Measurements from ENCODE around the gene ANO8.

The ANO8 gene

DNA sequence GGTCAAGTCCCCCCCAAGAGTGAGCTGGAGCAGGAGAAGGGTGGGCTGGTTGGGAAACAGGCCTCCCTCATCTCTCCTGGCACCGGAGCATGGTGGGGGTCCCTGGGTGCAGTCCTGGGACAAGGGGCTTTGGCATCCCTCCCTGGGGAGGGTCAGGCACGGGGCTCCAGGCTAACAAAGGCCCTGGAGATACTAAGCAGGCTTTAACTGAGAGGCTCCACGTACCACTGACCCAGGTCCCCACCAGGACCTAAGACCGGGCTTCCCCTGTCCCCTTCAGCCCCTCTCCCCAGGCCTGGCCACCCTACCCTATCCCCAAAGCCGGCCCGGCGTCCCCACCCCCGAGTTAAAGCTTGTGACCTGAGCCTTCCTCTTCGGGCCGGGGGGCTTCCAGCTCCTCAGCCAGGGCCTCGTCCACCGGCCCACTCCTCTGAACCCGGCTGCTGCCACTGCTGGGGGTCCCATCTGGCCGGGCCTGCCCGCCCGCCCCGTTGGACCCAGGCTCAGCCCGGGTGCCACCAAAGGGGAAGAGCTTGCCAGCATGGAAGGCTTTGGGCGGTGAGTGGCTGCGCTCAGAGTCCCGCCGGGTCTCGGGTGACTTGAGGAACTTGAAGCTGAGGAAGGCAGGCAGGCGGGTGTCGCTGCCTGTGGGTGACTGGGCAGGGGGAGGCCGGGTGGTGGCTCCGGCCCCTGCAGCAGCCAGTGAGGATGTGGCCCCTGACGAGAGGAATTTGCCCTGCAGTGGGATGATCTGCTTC lies 10.1 kb downstream of the ANO8 start:
- TF ChIP-seq, protein P1, sequence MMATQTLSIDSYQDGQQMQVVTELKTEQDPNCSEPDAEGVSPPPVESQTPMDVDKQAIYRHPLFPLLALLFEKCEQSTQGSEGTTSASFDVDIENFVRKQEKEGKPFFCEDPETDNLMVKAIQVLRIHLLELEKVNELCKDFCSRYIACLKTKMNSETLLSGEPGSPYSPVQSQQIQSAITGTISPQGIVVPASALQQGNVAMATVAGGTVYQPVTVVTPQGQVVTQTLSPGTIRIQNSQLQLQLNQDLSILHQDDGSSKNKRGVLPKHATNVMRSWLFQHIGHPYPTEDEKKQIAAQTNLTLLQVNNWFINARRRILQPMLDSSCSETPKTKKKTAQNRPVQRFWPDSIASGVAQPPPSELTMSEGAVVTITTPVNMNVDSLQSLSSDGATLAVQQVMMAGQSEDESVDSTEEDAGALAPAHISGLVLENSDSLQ (IDR thresholded peaks at IDR 0.05): no peak
- TF ChIP-seq SP1 (IDR thresholded peaks at IDR 0.05) (no peak), FOXA1 (IDR thresholded peaks at IDR 0.05) (no peak), TARDBP (IDR thresholded peaks at IDR 0.05) (no peak), ARNT (IDR thresholded peaks at IDR 0.05) (no peak), CTBP1 (IDR thresholded peaks at IDR 0.05; ENCODE audit: borderline replicate concordance) (no peak), SUZ12 (IDR thresholded peaks at IDR 0.05) (no peak), L3MBTL2 (conservative IDR thresholded peaks at IDR 0.05) (no peak), ELF4 (IDR thresholded peaks at IDR 0.05) (no peak), NFRKB (IDR thresholded peaks at IDR 0.05) (no peak), HDGF (IDR thresholded peaks at IDR 0.05; ENCODE audit: borderline replicate concordance) (no peak), FOXK2 (IDR thresholded peaks at IDR 0.05) (no peak), LEF1 (IDR thresholded peaks at IDR 0.05; ENCODE audit: borderline replicate concordance) (no peak), ZNF384 (IDR thresholded peaks at IDR 0.05) (no peak), FOXM1 (IDR thresholded peaks at IDR 0.05; ENCODE audit: borderline replicate concordance) (no peak), BHLHE40 (IDR thresholded peaks at IDR 0.05; ENCODE audit: borderline replicate concordance) (no peak)
- ChIA-PET CTCF (no interaction called here), POLR2A (interaction anchor here (0.8 to 1.6 kb wide), 2 partner anchors 9 to 15 kb away, joined by 3 to 5 read pairs; partner anchors contain the start of gene DDA1)
- no peak for DNase-seq (ENCODE audit: extremely low spot score)

DNA sequence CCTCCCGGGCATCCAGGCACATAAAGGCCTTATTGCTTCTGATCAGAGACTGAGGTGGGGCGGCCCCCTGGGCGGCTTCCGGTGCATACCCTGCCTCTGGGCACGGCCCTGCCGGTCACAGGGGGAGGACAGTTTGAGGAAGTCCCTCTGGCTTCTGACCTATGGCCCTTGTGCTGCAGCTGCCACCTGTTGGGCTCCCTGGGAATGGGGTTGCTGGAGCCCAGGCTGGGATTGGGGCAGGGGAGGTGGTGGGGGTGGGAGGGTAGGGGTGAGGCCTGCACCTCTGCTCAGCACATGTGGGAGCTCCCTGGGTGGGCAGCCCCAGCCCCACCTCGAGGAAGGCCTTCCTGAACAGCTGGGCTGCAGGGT lies 10.7 kb downstream of the ANO8 start:
- CTCF ChIA-PET: no interaction called here
- no peak for DNase-seq (ENCODE audit: extremely low spot score)
- TF ChIP-seq FOXM1 (IDR thresholded peaks at IDR 0.05; ENCODE audit: borderline replicate concordance) (no peak), FOXK2 (IDR thresholded peaks at IDR 0.05) (no peak), HDGF (IDR thresholded peaks at IDR 0.05; ENCODE audit: borderline replicate concordance) (no peak), FOXA1 (IDR thresholded peaks at IDR 0.05) (no peak), TARDBP (IDR thresholded peaks at IDR 0.05) (no peak), SUZ12 (IDR thresholded peaks at IDR 0.05) (no peak), ELF4 (IDR thresholded peaks at IDR 0.05) (no peak), L3MBTL2 (conservative IDR thresholded peaks at IDR 0.05) (no peak), SP1 (IDR thresholded peaks at IDR 0.05) (no peak), NFRKB (IDR thresholded peaks at IDR 0.05) (no peak), BHLHE40 (IDR thresholded peaks at IDR 0.05; ENCODE audit: borderline replicate concordance) (no peak), CTBP1 (IDR thresholded peaks at IDR 0.05; ENCODE audit: borderline replicate concordance) (no peak), ZNF384 (IDR thresholded peaks at IDR 0.05) (no peak), ARNT (IDR thresholded peaks at IDR 0.05) (no peak)
- TF ChIP-seq, protein P1 (IDR thresholded peaks at IDR 0.05): no peak
- POLR2A ChIA-PET: interaction anchor here (1.6 kb wide), 1 partner anchor 15 kb away, joined by 5 read pairs; the partner anchor contains the start of gene DDA1

DNA sequence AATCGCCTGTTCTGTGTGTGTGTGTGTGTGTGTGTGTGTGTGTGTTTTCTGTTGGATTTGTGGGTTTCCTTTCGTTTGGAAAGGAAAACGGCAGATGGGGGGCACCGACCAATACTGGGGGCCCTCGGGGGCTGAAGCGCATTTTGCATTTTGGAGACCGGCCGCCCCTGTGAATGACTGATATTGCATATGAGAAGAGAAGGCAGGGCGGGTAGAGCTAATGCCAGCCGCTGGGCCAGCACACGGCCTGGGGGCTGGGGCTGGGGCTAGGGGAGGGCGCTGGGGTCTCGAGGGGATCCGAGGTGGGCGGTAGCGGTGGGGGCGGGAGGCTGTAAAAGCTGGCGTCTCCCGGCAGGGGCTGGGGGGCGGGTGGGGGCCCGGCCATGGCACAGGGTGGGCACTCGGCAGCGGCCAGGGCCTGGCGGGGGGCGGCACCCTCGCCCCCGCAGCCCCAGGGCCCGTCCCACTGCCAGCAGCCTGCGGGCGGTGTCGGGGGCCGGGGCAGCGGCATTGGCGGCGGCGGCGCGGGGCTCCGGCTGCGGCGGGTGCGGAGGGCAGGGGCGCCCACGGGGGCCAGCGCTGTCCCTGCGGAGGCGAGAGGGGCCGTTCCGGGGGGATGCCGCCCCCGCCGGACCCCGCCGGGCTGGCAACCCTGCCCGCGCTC lies 11.2 kb downstream of the ANO8 start:
- POLR2A ChIA-PET: interaction anchor here (1.6 to 1.7 kb wide), 2 partner anchors 9 to 14 kb away, joined by 5 to 8 read pairs; partner anchors contain the start of gene DDA1
- CTCF ChIA-PET: no interaction called here
- no peak for DNase-seq (ENCODE audit: extremely low spot score)
- TF ChIP-seq, protein P1 (IDR thresholded peaks at IDR 0.05): no peak
- no peak for TF ChIP-seq ARNT (IDR thresholded peaks at IDR 0.05)
- no peak for TF ChIP-seq FOXA1 (IDR thresholded peaks at IDR 0.05)
- TF ChIP-seq ZNF384 (IDR thresholded peaks at IDR 0.05): no peak
- TF ChIP-seq CTBP1 (IDR thresholded peaks at IDR 0.05; ENCODE audit: borderline replicate concordance): no peak
- no peak for TF ChIP-seq FOXM1 (IDR thresholded peaks at IDR 0.05; ENCODE audit: borderline replicate concordance)
- no peak for TF ChIP-seq HDGF (IDR thresholded peaks at IDR 0.05; ENCODE audit: borderline replicate concordance)
- TF ChIP-seq NFRKB (IDR thresholded peaks at IDR 0.05): no peak
- TF ChIP-seq ELF4 (IDR thresholded peaks at IDR 0.05): no peak
- no peak for TF ChIP-seq BHLHE40 (IDR thresholded peaks at IDR 0.05; ENCODE audit: borderline replicate concordance)
- TF ChIP-seq L3MBTL2 (conservative IDR thresholded peaks at IDR 0.05): no peak
- TF ChIP-seq TARDBP (IDR thresholded peaks at IDR 0.05): no peak

DNA sequence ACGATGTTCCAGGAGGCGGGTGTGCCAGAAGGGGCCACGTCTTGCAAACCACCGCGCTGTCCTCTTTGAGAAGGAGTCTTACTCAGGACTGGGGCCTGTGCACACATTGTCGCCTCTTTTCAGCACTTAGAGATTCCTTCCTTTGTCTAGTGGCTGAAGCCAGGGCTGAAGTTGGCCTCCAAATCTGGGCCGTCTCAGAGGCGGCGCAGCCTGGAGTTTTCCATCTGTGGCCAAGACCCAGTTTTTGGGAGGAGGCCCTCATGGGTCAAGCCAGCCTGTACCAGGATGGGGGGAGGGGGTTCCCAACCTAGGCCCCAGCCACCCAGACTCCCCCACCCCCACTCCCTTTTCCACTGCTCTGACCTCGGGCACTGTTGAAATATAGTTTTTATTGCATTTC lies 11.8 kb downstream of the ANO8 start:
- CTCF ChIA-PET: no interaction called here

More for the DNA sequence above, 11.8 kb downstream of the ANO8 start:
- POLR2A ChIA-PET: interaction anchor here (1.7 kb wide), 1 partner anchor 10 kb away, joined by 8 read pairs; no protein-coding TSS in a partner anchor
- TF ChIP-seq ARNT (IDR thresholded peaks at IDR 0.05) (no peak), CTBP1 (IDR thresholded peaks at IDR 0.05; ENCODE audit: borderline replicate concordance) (no peak), NFRKB (IDR thresholded peaks at IDR 0.05) (no peak), SP1 (IDR thresholded peaks at IDR 0.05) (no peak), HDGF (IDR thresholded peaks at IDR 0.05; ENCODE audit: borderline replicate concordance) (no peak), SUZ12 (IDR thresholded peaks at IDR 0.05) (no peak), ELF4 (IDR thresholded peaks at IDR 0.05) (no peak), BHLHE40 (IDR thresholded peaks at IDR 0.05; ENCODE audit: borderline replicate concordance) (no peak), TARDBP (IDR thresholded peaks at IDR 0.05) (no peak), ZNF384 (IDR thresholded peaks at IDR 0.05) (no peak), FOXM1 (IDR thresholded peaks at IDR 0.05; ENCODE audit: borderline replicate concordance) (no peak), LEF1 (IDR thresholded peaks at IDR 0.05; ENCODE audit: borderline replicate concordance) (no peak), FOXK2 (IDR thresholded peaks at IDR 0.05) (no peak)
- TF ChIP-seq, protein P1 (IDR thresholded peaks at IDR 0.05): no peak
- no peak for DNase-seq (ENCODE audit: extremely low spot score)
